Muscle layer of colon (tissue), 2 donors: ENCODE measurements around the gene SMARCA4.

Experiments used
- H3K27ac ChIP-seq: one replicate; pipeline ENCODE4 v1.7.0; 2013; ENCODE audit warnings: low read depth, mild to moderate bottlenecking, low read length, moderate library complexity
- H3K27me3 ChIP-seq, 2 donors: one replicate each; pipeline ENCODE4 v1.7.0; 2013; ENCODE audit warnings: low read length in 2 of 2, mild to moderate bottlenecking in 2 of 2; ENCODE audit not compliant: insufficient read depth in 2 of 2, control insufficient read depth in 1 of 2
- H3K36me3 ChIP-seq: one replicate; pipeline ENCODE4 v1.7.0; 2013; ENCODE audit warnings: mild to moderate bottlenecking, low read length; ENCODE audit not compliant: insufficient read depth
- H3K4me1 ChIP-seq: one replicate; pipeline ENCODE4 v1.7.0; 2013; ENCODE audit warnings: mild to moderate bottlenecking, low read length; ENCODE audit not compliant: insufficient read depth
- H3K4me3 ChIP-seq, 2 donors: one replicate each; pipeline ENCODE4 v1.7.0; 2013; ENCODE audit warnings: low read length in 2 of 2, low read depth in 1 of 2, mild to moderate bottlenecking in 1 of 2, moderate library complexity in 1 of 2
- H3K9ac ChIP-seq: one replicate; pipeline ENCODE4 v1.7.0; 2013; ENCODE audit warnings: low read length
- H3K9me3 ChIP-seq: one replicate; pipeline ENCODE4 v1.7.0; 2013; ENCODE audit warnings: mild to moderate bottlenecking, low read length
- donor health status: abdominal sarcoma.
- donor health status: Adenocarcinoma of cecum.

The SMARCA4 gene

GRCh38 chr19:10966809-10967208, 6.0 kb downstream of the SMARCA4 start:
- no peak overlapping the region for H3K27ac ChIP-seq
- no peaks in the 10 kb centered on the region for H3K36me3 ChIP-seq
- H3K4me3 ChIP-seq, result no peak overlapping the region
- no peaks in the 10 kb centered on the region for H3K27me3 ChIP-seq
- H3K4me1 ChIP-seq, result peaks cover 12% of the 10 kb centered on the region
- no peaks in the 10 kb centered on the region for H3K9me3 ChIP-seq
- H3K9ac ChIP-seq, result no peak overlapping the region

- H3K36me3 ChIP-seq, result no peaks in the 10 kb centered on the region
- no peak overlapping the region for H3K9ac ChIP-seq
- H3K4me3 ChIP-seq, result no peak overlapping the region
- no peaks in the 10 kb centered on the region for H3K27me3 ChIP-seq
- no peaks in the 10 kb centered on the region for H3K9me3 ChIP-seq
- no peak overlapping the region for H3K27ac ChIP-seq
- no peaks in the 10 kb centered on the region for H3K4me1 ChIP-seq
Measured at GRCh38 chr19:10968527-10969135, 7.8 kb downstream of the SMARCA4 start.

- Histone ChIP-seq H3K27me3 (no peaks in the 10 kb centered on the region), H3K4me1 (peaks cover 12% of the 10 kb centered on the region), H3K4me3 (no peak overlapping the region), H3K9ac (no peak overlapping the region), H3K36me3 (no peaks in the 10 kb centered on the region), H3K27ac (no peak overlapping the region), H3K9me3 (no peaks in the 10 kb centered on the region)
Measured at GRCh38 chr19:10971107-10971726, 10.4 kb downstream of the SMARCA4 start.

- Histone ChIP-seq H3K4me1 (peaks cover 30% of the 10 kb centered on the region), H3K27me3 (no peaks in the 10 kb centered on the region), H3K27ac (peak overlapping the region; percentile 47), H3K9me3 (no peaks in the 10 kb centered on the region), H3K4me3 (peak overlapping the region in 1 of 2 donors; percentile 28), H3K36me3 (no peaks in the 10 kb centered on the region), H3K9ac (peak overlapping the region; percentile 45)
Measured at GRCh38 chr19:10975374-10976130, 14.7 kb downstream of the SMARCA4 start.

- peak overlapping the region; percentile 47 for H3K27ac ChIP-seq
- peak overlapping the region; percentile 45 for H3K9ac ChIP-seq
- peaks cover 30% of the 10 kb centered on the region for H3K4me1 ChIP-seq
- peak overlapping the region in 1 of 2 donors; percentile 28 for H3K4me3 ChIP-seq
- no peaks in the 10 kb centered on the region for H3K27me3 ChIP-seq
- H3K9me3 ChIP-seq, result no peaks in the 10 kb centered on the region
- no peaks in the 10 kb centered on the region for H3K36me3 ChIP-seq
Measured at GRCh38 chr19:10976131-10976892, 15.5 kb downstream of the SMARCA4 start.

GRCh38 chr19:10977742-10978092, 16.9 kb downstream of the SMARCA4 start:
- H3K27ac ChIP-seq, result no peak overlapping the region
- H3K36me3 ChIP-seq, result no peaks in the 10 kb centered on the region
- peaks cover 30% of the 10 kb centered on the region for H3K4me1 ChIP-seq
- H3K9ac ChIP-seq, result no peak overlapping the region
- H3K9me3 ChIP-seq, result no peaks in the 10 kb centered on the region
- no peak overlapping the region for H3K4me3 ChIP-seq
- no peaks in the 10 kb centered on the region for H3K27me3 ChIP-seq

- no peaks in the 10 kb centered on the region for H3K9me3 ChIP-seq
- no peak overlapping the region for H3K27ac ChIP-seq
- H3K9ac ChIP-seq, result no peak overlapping the region
- peaks cover 14% of the 10 kb centered on the region for H3K36me3 ChIP-seq
- H3K4me1 ChIP-seq, result peaks cover 30% of the 10 kb centered on the region
- H3K4me3 ChIP-seq, result no peak overlapping the region
- no peaks in the 10 kb centered on the region for H3K27me3 ChIP-seq
Measured at GRCh38 chr19:10979951-10980381, 19.1 kb downstream of the SMARCA4 start.

GRCh38 chr19:10981252-10981895, 20.5 kb downstream of the SMARCA4 start:
- H3K27me3 ChIP-seq, result no peaks in the 10 kb centered on the region
- no peak overlapping the region for H3K27ac ChIP-seq
- no peaks in the 10 kb centered on the region for H3K9me3 ChIP-seq
- H3K4me1 ChIP-seq, result peaks cover 17% of the 10 kb centered on the region
- no peak overlapping the region for H3K4me3 ChIP-seq
- peaks cover 23% of the 10 kb centered on the region for H3K36me3 ChIP-seq
- no peak overlapping the region for H3K9ac ChIP-seq

GRCh38 chr19:10983026-10983425, 22.2 kb downstream of the SMARCA4 start:
- Histone ChIP-seq H3K27me3 (no peaks in the 10 kb centered on the region), H3K9ac (no peak overlapping the region), H3K36me3 (peaks cover 31% of the 10 kb centered on the region), H3K9me3 (no peaks in the 10 kb centered on the region), H3K27ac (no peak overlapping the region), H3K4me1 (peaks cover under 1% of the 10 kb centered on the region), H3K4me3 (no peak overlapping the region)

GRCh38 chr19:10984166-10984735, 23.4 kb downstream of the SMARCA4 start:
- H3K9ac ChIP-seq, result no peak overlapping the region
- H3K4me3 ChIP-seq, result no peak overlapping the region
- H3K4me1 ChIP-seq, result no peaks in the 10 kb centered on the region
- peaks cover 43% of the 10 kb centered on the region for H3K36me3 ChIP-seq
- no peaks in the 10 kb centered on the region for H3K27me3 ChIP-seq
- H3K9me3 ChIP-seq, result no peaks in the 10 kb centered on the region
- no peak overlapping the region for H3K27ac ChIP-seq
